Retina (tissue), 1 donor: Measurements from ENCODE around the gene MOGAT3.
"Not testable (repeated sequence)": the region's sequence is repeated elsewhere in the genome, so short reads cannot be mapped to it uniquely, and the experiment has no call there.

ENCODE experiments used
- DNase-seq: peaks from one replicate; pipeline ENCODE4 v3.0.0-alpha.2; 2016

Gene MOGAT3

GRCh38 chr7:101201695-101202602 is 1.1 kb upstream of the MOGAT3 start:
- DNase-seq = peak; percentile 51

GRCh38 chr7:101200504-101200861 is 353 bp downstream of the MOGAT3 start:
- DNase-seq = no peak

GRCh38 chr7:101199522-101199921 is 1.3 kb downstream of the MOGAT3 start:
- DNase-seq = not testable (repeated sequence)

- no peak for DNase-seq
Measured at GRCh38 chr7:101198476-101198875, 2.4 kb downstream of the MOGAT3 start.

- no peak for DNase-seq
Measured at GRCh38 chr7:101197991-101198390, 2.8 kb downstream of the MOGAT3 start.

- no peak for DNase-seq
Measured at GRCh38 chr7:101195884-101196283, 5.0 kb downstream of the MOGAT3 start.

GRCh38 chr7:101189109-101189508 is 11.7 kb downstream of the MOGAT3 start:
- no peak for DNase-seq

- no peak for DNase-seq
Measured at GRCh38 chr7:101186844-101187428, 13.9 kb downstream of the MOGAT3 start.

GRCh38 chr7:101186194-101186593 is 14.6 kb downstream of the MOGAT3 start:
- no peak for DNase-seq

- DNase-seq = no peak
Measured at GRCh38 chr7:101185258-101185839, 15.5 kb downstream of the MOGAT3 start.

GRCh38 chr7:101180130-101180755 is 20.6 kb downstream of the MOGAT3 start, which contains the start of gene NAT16:
NAT16 (minus strand) TSS chr7:101180293; CDS start chr7:101174807, 5,486 bp downstream.
- peak; percentile 66 for DNase-seq

GRCh38 chr7:101179713-101180112 is 21.1 kb downstream of the MOGAT3 start:
- no peak for DNase-seq

- peak; percentile 59 for DNase-seq
Measured at GRCh38 chr7:101179117-101179516, 21.7 kb downstream of the MOGAT3 start.

- DNase-seq = no peak
Measured at GRCh38 chr7:101177644-101178043, 23.2 kb downstream of the MOGAT3 start.

- DNase-seq = no peak
Measured at GRCh38 chr7:101175664-101176063, 25.2 kb downstream of the MOGAT3 start.

- DNase-seq = no peak
Measured at GRCh38 chr7:101174322-101174854, 26.4 kb downstream of the MOGAT3 start.

- peak; percentile 44 for DNase-seq
Measured at GRCh38 chr7:101173752-101174244, 27.0 kb downstream of the MOGAT3 start.

GRCh38 chr7:101172854-101173751 is 27.7 kb downstream of the MOGAT3 start:
- DNase-seq = peak; percentile 48

GRCh38 chr7:101172005-101172853 is 28.6 kb downstream of the MOGAT3 start:
- peak; percentile 59 for DNase-seq

- DNase-seq = no peak
Measured at GRCh38 chr7:101171442-101171837, 29.4 kb downstream of the MOGAT3 start.
